ENCODE results near the gene PLCZ1. TPM values are rescaled to one million over a fixed set of nuclear protein-coding genes. Genes with fewer than 3 reads are reported as not detected.

PLCZ1 gene
- total RNA-seq, 1 donor from 2014 or later: not detected

- TF ChIP-seq EZH2 (IDR thresholded peaks at IDR 0.05; ENCODE audit: insufficient read depth, low read length) (no peak), CTCF (IDR thresholded peaks at IDR 0.05; ENCODE audit: insufficient read depth, low read depth, low read length) (no peak)
- peaks cover 2% of the 10 kb centered on the region for H3K27me3 Mint-ChIP-seq (ENCODE audit: low read depth, unreplicated experiment)
- FAIRE-seq (no peak), DNase-seq (ENCODE audit: low read depth) (no peak)
- Histone ChIP-seq H3K79me2 (ENCODE audit: insufficient read depth, low read length) (no peaks in the 10 kb centered on the region), H3K4me2 (ENCODE audit: low read length) (no peak overlapping the region), H3K4me3 (ENCODE audit: insufficient read depth, low read depth, low read length) (no peak overlapping the region), H3K9ac (ENCODE audit: low read length) (no peak overlapping the region), H2AFZ (ENCODE audit: low read depth, low read length) (no peak overlapping the region), H4K20me1 (ENCODE audit: insufficient read depth, low read length) (no peaks in the 10 kb centered on the region), H3K4me1 (ENCODE audit: insufficient read depth, low read length) (no peaks in the 10 kb centered on the region), H3K9me3 (ENCODE audit: insufficient read depth, low read depth, low read length) (no peaks in the 10 kb centered on the region), H3K36me3 (ENCODE audit: insufficient read depth, low read length) (no peaks in the 10 kb centered on the region), H3K27ac (ENCODE audit: low read depth, low read length) (no peak overlapping the region), H3K27me3 (ENCODE audit: insufficient read depth, low read length) (no peaks in the 10 kb centered on the region)
- H3K9me3 Mint-ChIP-seq (ENCODE audit: unreplicated experiment): no peaks in the 10 kb centered on the region
- H3K4me1 Mint-ChIP-seq (ENCODE audit: low read depth, unreplicated experiment): no peaks in the 10 kb centered on the region
- H3K4me3 Mint-ChIP-seq (ENCODE audit: unreplicated experiment): no peak overlapping the region
- no peaks in the 10 kb centered on the region for H3K36me3 Mint-ChIP-seq (ENCODE audit: low read depth, unreplicated experiment)
- no peak overlapping the region for H3K27ac Mint-ChIP-seq (ENCODE audit: unreplicated experiment)
These were observed 86.3 kb downstream of the PLCZ1 start for GRCh38 chr12:18651525-18651924.

DNA sequence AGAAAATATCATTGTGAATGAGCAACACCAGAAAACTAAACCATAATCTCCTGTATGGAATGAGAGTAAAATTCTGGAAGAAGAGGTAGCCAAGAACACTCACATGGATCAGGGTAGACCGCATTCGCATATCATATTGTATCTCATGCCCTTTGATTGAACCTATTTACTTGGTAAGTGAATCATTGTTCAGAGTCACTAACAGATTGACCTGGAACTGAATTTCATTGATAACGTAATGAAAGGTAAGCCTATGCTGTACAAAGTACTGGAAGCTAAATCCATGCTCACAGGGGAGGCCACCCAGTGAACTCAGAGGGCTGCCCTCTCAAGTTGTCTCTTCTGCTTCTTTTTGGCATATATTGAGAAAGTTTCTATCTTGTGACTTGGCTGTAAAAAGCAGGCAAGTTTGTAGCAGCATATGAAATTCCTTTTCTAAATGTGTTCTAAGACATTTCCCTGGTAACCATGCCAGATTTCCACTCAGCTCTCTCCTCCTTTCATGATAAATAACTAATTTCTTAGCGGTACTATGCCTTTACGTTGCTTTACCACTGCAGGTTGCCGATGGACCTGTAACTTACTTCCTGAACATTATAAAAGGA lies 91.4 kb downstream of the PLCZ1 start:
- Histone ChIP-seq H4K20me1 (ENCODE audit: insufficient read depth, low read length) (no peaks in the 10 kb centered on the region), H3K9ac (ENCODE audit: low read length) (no peak overlapping the region), H3K4me3 (ENCODE audit: insufficient read depth, low read depth, low read length) (no peak overlapping the region), H3K27me3 (ENCODE audit: insufficient read depth, low read length) (no peaks in the 10 kb centered on the region), H3K36me3 (ENCODE audit: insufficient read depth, low read length) (no peaks in the 10 kb centered on the region), H3K9me3 (ENCODE audit: insufficient read depth, low read depth, low read length) (no peaks in the 10 kb centered on the region), H3K79me2 (ENCODE audit: insufficient read depth, low read length) (no peaks in the 10 kb centered on the region), H3K4me1 (ENCODE audit: insufficient read depth, low read length) (no peaks in the 10 kb centered on the region), H2AFZ (ENCODE audit: low read depth, low read length) (no peak overlapping the region), H3K27ac (ENCODE audit: low read depth, low read length) (no peak overlapping the region), H3K4me2 (ENCODE audit: low read length) (no peak overlapping the region)
- DNase-seq (ENCODE audit: low read depth): no peak
- Mint-ChIP-seq H3K27me3 (ENCODE audit: low read depth, unreplicated experiment) (peaks cover 2% of the 10 kb centered on the region), H3K27ac (ENCODE audit: unreplicated experiment) (no peak overlapping the region), H3K9me3 (ENCODE audit: unreplicated experiment) (no peaks in the 10 kb centered on the region), H3K4me1 (ENCODE audit: low read depth, unreplicated experiment) (peaks cover 5% of the 10 kb centered on the region), H3K36me3 (ENCODE audit: low read depth, unreplicated experiment) (no peaks in the 10 kb centered on the region), H3K4me3 (ENCODE audit: unreplicated experiment) (no peak overlapping the region)
- no peak for TF ChIP-seq EZH2 (IDR thresholded peaks at IDR 0.05; ENCODE audit: insufficient read depth, low read length)
- no peak for TF ChIP-seq CTCF (IDR thresholded peaks at IDR 0.05; ENCODE audit: insufficient read depth, low read depth, low read length)
- no peak for FAIRE-seq

DNA sequence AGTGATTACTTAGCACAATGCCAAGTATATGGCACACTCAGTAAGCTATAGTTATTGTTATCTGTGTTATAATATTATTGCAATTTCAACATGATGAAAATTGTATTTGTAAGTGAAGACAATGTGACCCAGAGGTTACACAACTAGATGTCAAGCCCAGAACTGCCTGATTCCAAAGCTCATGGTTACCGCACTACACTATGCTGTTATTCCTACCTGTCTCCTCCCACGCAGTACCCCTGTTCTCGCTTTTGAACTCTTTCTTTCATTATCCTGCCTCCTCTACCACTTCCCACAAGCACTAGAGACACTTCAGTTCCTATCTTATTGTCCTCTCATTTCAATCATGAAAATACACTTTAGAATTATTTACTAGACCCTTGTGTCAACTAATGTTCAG lies 93.2 kb downstream of the PLCZ1 start:
- H4K20me1 ChIP-seq (ENCODE audit: insufficient read depth, low read length): no peaks in the 10 kb centered on the region
- no peak for TF ChIP-seq EZH2 (IDR thresholded peaks at IDR 0.05; ENCODE audit: insufficient read depth, low read length)
- TF ChIP-seq CTCF (IDR thresholded peaks at IDR 0.05; ENCODE audit: insufficient read depth, low read depth, low read length): no peak
- Mint-ChIP-seq H3K36me3 (ENCODE audit: low read depth, unreplicated experiment) (no peaks in the 10 kb centered on the region), H3K4me3 (ENCODE audit: unreplicated experiment) (no peak overlapping the region), H3K9me3 (ENCODE audit: unreplicated experiment) (no peaks in the 10 kb centered on the region), H3K27ac (ENCODE audit: unreplicated experiment) (no peak overlapping the region), H3K4me1 (ENCODE audit: low read depth, unreplicated experiment) (peaks cover 5% of the 10 kb centered on the region), H3K27me3 (ENCODE audit: low read depth, unreplicated experiment) (peaks cover 2% of the 10 kb centered on the region)
- H3K4me2 ChIP-seq (ENCODE audit: low read length): no peak overlapping the region
- no peaks in the 10 kb centered on the region for H3K27me3 ChIP-seq (ENCODE audit: insufficient read depth, low read length)
- no peak for DNase-seq (ENCODE audit: low read depth)
- H3K79me2 ChIP-seq (ENCODE audit: insufficient read depth, low read length): no peaks in the 10 kb centered on the region
- H2AFZ ChIP-seq (ENCODE audit: low read depth, low read length): no peak overlapping the region
- H3K9me3 ChIP-seq (ENCODE audit: insufficient read depth, low read depth, low read length): no peaks in the 10 kb centered on the region
- no peak overlapping the region for H3K4me3 ChIP-seq (ENCODE audit: insufficient read depth, low read depth, low read length)
- H3K27ac ChIP-seq (ENCODE audit: low read depth, low read length): no peak overlapping the region
- no peak overlapping the region for H3K9ac ChIP-seq (ENCODE audit: low read length)
- no peaks in the 10 kb centered on the region for H3K36me3 ChIP-seq (ENCODE audit: insufficient read depth, low read length)
- H3K4me1 ChIP-seq (ENCODE audit: insufficient read depth, low read length): no peaks in the 10 kb centered on the region
- no peak for FAIRE-seq
